Ishikawa (cell line): ENCODE measurements around the gene SNN.

ENCODE experiments used
- FOXM1 ChIP-seq: IDR thresholded peaks from 2 replicates; pipeline ENCODE4 v1.6.1; 2012; ENCODE audit warnings: low read depth, borderline replicate concordance
- RAD21 ChIP-seq: IDR thresholded peaks from 2 replicates; pipeline ENCODE4 v1.6.1; 2012; ENCODE audit warnings: low read depth
- TAF1 ChIP-seq: IDR thresholded peaks from 2 replicates; pipeline ENCODE4 v1.6.1; 2012; ENCODE audit warnings: low read depth, mild to moderate bottlenecking

DNA sequence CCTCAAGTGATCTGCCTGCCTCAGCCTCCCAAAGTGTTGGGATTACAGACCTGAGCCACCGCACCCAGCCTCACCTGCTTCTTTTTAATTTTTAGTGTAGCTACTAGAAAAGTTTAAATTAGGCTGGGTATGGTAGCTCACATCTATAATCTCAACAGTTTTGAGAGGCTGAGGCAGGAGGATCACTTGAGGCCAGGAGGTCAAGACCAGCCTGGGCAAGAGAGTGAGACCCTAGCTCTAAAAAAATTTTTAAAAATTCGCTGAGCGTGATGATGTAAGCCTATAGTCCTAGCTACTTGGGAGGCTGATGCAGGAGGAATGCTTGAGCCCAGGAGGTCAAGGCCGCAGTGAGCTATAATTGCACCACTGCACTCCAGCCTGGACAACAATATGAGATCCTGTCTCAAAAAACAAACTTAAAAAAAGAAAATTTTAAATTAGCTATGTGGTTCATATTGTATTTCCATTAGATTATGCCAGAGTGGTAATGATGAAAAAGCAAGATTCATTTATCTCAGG, 39.5 kb downstream of the SNN start:
- TF ChIP-seq TAF1 (no peak), FOXM1 (no peak), RAD21 (no peak)
